Smooth muscle cell (in vitro differentiated cells): Measurements from ENCODE around the gene JAK2. TPM values are rescaled to one million over a fixed set of nuclear protein-coding genes. Genes with fewer than 3 reads are reported as not detected.

Experiments
- DNase-seq: peaks from one replicate; lab custom pipeline; 2025; ENCODE audit not compliant: unreplicated experiment; lab: John Stamatoyannopoulos, UW
- H2AFZ ChIP-seq: fragments of 200-600 bp; sonication (generic); 2 replicates; pipeline ENCODE4 v1.6.0; 2016; ENCODE audit warnings: antibody characterized with exemption, low read depth, mild to moderate bottlenecking
- H3F3A ChIP-seq: fragments of 200-600 bp; sonication (generic); 2 replicates; pipeline ENCODE4 v1.6.0; 2017; ENCODE audit warnings: antibody characterized with exemption, low read depth
- H3K27ac ChIP-seq: fragments of 200-600 bp; sonication (generic); 2 replicates; pipeline ENCODE4 v1.5.1; 2016; ENCODE audit warnings: low read depth, mild to moderate bottlenecking
- H3K27me3 ChIP-seq: fragments of 200-600 bp; sonication (generic); 2 replicates; pipeline ENCODE4 v1.6.1; 2016; ENCODE audit warnings: low read depth, mild to moderate bottlenecking
- H3K36me3 ChIP-seq: fragments of 200-600 bp; sonication (generic); 2 replicates; pipeline ENCODE4 v1.5.1; 2016; ENCODE audit warnings: low read depth
- H3K4me1 ChIP-seq: fragments of 200-600 bp; sonication (generic); 2 replicates; pipeline ENCODE4 v1.5.1; 2016; ENCODE audit warnings: low read depth
- H3K4me2 ChIP-seq: fragments of 200-600 bp; sonication (generic); 2 replicates; pipeline ENCODE4 v1.6.0; 2016; ENCODE audit warnings: mild to moderate bottlenecking
- H3K4me3 ChIP-seq: fragments of 200-600 bp; sonication (generic); 2 replicates; pipeline ENCODE4 v1.5.1; 2016; ENCODE audit warnings: mild to moderate bottlenecking
- H3K79me2 ChIP-seq: fragments of 200-600 bp; sonication (generic); 2 replicates; pipeline ENCODE4 v1.6.0; 2016; ENCODE audit warnings: low read depth, mild to moderate bottlenecking
- H3K9ac ChIP-seq: fragments of 200-600 bp; sonication (generic); 2 replicates; pipeline ENCODE4 v1.6.0; 2016; ENCODE audit warnings: low read depth
- H3K9me3 ChIP-seq: fragments of 200-600 bp; sonication (generic); replicated peaks from 2 replicates; pipeline ENCODE4 v1.5.1; 2016; ENCODE audit warnings: low read depth
- H4K20me1 ChIP-seq: fragments of 200-600 bp; sonication (generic); 2 replicates; pipeline ENCODE4 v1.6.0; 2016; ENCODE audit warnings: low read depth
- CTCF ChIP-seq: fragments of 200-600 bp; sonication (generic); IDR thresholded peaks from 2 replicates; pipeline ENCODE4 v1.5.1; 2017; ENCODE audit warnings: borderline replicate concordance, mild to moderate bottlenecking, antibody characterized with exemption; ENCODE audit not compliant: insufficient read depth, poor library complexity, severe bottlenecking
- WGBS: methylation state at CpG from one replicate; pipeline ENCODE4 v1.1.7; 2016; ENCODE audit warnings: low lambda C conversion rate; 5-methylcytosine and 5-hydroxymethylcytosine counted together
- polyA plus RNA-seq: library from polyadenylated mRNA; unstranded; fragments of >200 nt; fragmentation: Nextera tagmentation; extraction: Ambion mirVana; gene quantifications from 2 replicates; pipeline ENCODE4 v1.2.1, GENCODE V29; 2016
- total RNA-seq: library from RNA; depleted of rRNA; stranded (reverse); fragments of >200 nt; gene quantifications from 2 replicates; pipeline ENCODE4 v1.2.3, GENCODE V29; 2014

Gene JAK2
- total and polyA plus RNA-seq, 2 experiments from 2014 or later: 4.9 to 12.0 TPM

- H2AFZ ChIP-seq: no peak overlapping the region
- no peaks in the 10 kb centered on the region for H3K4me1 ChIP-seq
- no peaks in the 10 kb centered on the region for H4K20me1 ChIP-seq
- no peak overlapping the region for H3K27ac ChIP-seq
- no peak for DNase-seq
- no peaks in the 10 kb centered on the region for H3F3A ChIP-seq
- WGBS: 99% methylated on average over 47 of the region's 47 CpGs
- no peaks in the 10 kb centered on the region for H3K79me2 ChIP-seq
- peaks cover 21% of the 10 kb centered on the region for H3K36me3 ChIP-seq
- no peak for TF ChIP-seq CTCF
- H3K9me3 ChIP-seq: no peaks in the 10 kb centered on the region
- no peaks in the 10 kb centered on the region for H3K27me3 ChIP-seq
- H3K4me2 ChIP-seq: no peak overlapping the region
- H3K9ac ChIP-seq: no peak overlapping the region
- no peak overlapping the region for H3K4me3 ChIP-seq
Observed at GRCh38 chr9:5040730-5041389, 55.8 kb downstream of the JAK2 start.

GRCh38 chr9:5041390-5042115 is 56.5 kb downstream of the JAK2 start:
- peaks cover 22% of the 10 kb centered on the region for H3K36me3 ChIP-seq
- no peak overlapping the region for H3K4me3 ChIP-seq
- no peak overlapping the region for H2AFZ ChIP-seq
- no peaks in the 10 kb centered on the region for H3K4me1 ChIP-seq
- H3K27me3 ChIP-seq: no peaks in the 10 kb centered on the region
- no peak overlapping the region for H3K4me2 ChIP-seq
- H3F3A ChIP-seq: no peaks in the 10 kb centered on the region
- no peak for DNase-seq
- 98% methylated on average over 48 of the region's 48 CpGs for WGBS
- no peaks in the 10 kb centered on the region for H3K9me3 ChIP-seq
- no peaks in the 10 kb centered on the region for H4K20me1 ChIP-seq
- no peak overlapping the region for H3K27ac ChIP-seq
- TF ChIP-seq CTCF: no peak
- H3K9ac ChIP-seq: no peak overlapping the region
- no peaks in the 10 kb centered on the region for H3K79me2 ChIP-seq

GRCh38 chr9:5042661-5043178 is 57.6 kb downstream of the JAK2 start:
- no peaks in the 10 kb centered on the region for H3K9me3 ChIP-seq
- no peaks in the 10 kb centered on the region for H4K20me1 ChIP-seq
- TF ChIP-seq CTCF: no peak
- H3K4me3 ChIP-seq: no peak overlapping the region
- no peak overlapping the region for H3K9ac ChIP-seq
- no peaks in the 10 kb centered on the region for H3F3A ChIP-seq
- H3K4me1 ChIP-seq: no peaks in the 10 kb centered on the region
- no peaks in the 10 kb centered on the region for H3K27me3 ChIP-seq
- H3K27ac ChIP-seq: no peak overlapping the region
- no peak for DNase-seq
- WGBS: 93% methylated on average over 30 of the region's 30 CpGs
- H3K79me2 ChIP-seq: no peaks in the 10 kb centered on the region
- H3K36me3 ChIP-seq: peaks cover 22% of the 10 kb centered on the region
- H2AFZ ChIP-seq: no peak overlapping the region
- H3K4me2 ChIP-seq: no peak overlapping the region
